22Rv1 (cell line): ENCODE results near the gene RET.

Source experiments
- H3K27ac ChIP-seq: fragments of 450-650 bp; 2 replicates; pipeline ENCODE4 v1.5.1; 2017
- CTCF ChIP-seq: fragments of 450-650 bp; IDR thresholded peaks from 2 replicates; pipeline ENCODE4 v1.5.1; 2017; ENCODE audit warnings: mild to moderate bottlenecking
- ZFX ChIP-seq: fragments of 450-650 bp; IDR thresholded peaks from 2 replicates; pipeline ENCODE4 v1.6.1; 2017; ENCODE audit warnings: antibody characterized with exemption, borderline replicate concordance

The RET gene

DNA sequence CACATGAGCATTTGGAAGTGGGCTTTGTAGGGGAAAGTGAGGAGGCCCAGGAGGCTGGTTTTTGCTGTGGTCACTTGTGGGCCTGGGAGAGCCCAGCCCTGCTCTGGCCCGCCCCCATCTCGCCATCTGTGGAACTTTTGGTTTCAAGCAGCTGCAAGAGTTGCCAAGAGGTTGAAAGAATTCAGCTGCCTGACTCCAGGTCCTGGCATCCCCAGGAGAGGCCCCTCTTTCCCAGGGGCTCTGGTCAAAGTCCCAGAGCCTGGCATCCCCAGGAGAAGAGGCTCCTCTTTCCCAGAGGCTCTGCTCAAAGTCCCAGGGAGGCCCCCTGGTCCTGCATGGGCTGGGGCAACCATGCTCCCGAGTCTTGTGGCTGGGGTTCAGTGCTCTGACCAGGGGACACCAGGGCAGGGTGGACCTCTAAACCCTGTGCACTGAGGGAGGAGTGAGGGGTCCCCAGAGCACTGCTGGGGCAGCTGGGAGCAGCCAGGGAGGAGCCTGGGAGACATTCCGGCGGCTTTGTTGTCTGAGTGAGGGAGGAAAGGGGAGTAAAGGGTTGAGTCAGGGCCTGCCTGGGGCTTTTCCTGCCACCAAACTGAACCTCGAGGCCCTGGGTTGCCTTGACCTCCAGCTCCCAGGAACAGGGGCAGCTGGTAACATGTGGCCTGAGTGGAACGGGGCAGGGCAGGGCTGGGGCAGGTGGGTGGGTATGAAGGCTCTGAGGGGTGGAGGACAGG lies 33.6 kb downstream of the RET start:
- TF ChIP-seq CTCF (no peak), ZFX (no peak)
- no peak overlapping the region for H3K27ac ChIP-seq

DNA sequence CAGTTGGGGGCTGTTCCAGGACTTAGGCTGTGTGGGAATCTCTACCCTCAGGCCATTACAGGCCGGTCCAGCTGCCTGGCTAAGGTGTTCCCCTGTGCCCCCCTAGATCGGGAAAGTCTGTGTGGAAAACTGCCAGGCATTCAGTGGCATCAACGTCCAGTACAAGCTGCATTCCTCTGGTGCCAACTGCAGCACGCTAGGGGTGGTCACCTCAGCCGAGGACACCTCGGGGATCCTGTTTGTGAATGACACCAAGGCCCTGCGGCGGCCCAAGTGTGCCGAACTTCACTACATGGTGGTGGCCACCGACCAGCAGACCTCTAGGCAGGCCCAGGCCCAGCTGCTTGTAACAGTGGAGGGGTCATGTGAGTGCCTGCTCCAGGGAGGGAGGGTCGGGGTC lies 34.2 kb downstream of the RET start:
- no peak for TF ChIP-seq ZFX
- H3K27ac ChIP-seq, result no peak overlapping the region

- no peak overlapping the region for H3K27ac ChIP-seq
- TF ChIP-seq ZFX (no peak), CTCF (no peak)
Observed at GRCh38 chr10:43111921-43112607, 35.2 kb downstream of the RET start.

DNA sequence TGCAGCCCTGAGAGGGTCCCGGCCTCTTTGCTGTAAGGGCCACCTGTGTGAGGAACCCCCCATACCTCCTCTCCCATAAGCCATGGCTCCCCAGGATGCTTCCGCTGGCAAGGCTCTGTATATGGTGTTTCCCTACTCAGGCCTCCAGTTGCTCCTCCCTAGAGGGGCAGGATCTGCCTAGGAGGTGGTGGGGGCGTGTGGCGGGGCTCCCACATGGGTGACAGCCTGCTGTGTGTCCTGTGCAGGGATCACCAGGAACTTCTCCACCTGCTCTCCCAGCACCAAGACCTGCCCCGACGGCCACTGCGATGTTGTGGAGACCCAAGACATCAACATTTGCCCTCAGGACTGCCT lies 35.7 kb downstream of the RET start:
- no peak for TF ChIP-seq CTCF
- H3K27ac ChIP-seq, result no peak overlapping the region

DNA sequence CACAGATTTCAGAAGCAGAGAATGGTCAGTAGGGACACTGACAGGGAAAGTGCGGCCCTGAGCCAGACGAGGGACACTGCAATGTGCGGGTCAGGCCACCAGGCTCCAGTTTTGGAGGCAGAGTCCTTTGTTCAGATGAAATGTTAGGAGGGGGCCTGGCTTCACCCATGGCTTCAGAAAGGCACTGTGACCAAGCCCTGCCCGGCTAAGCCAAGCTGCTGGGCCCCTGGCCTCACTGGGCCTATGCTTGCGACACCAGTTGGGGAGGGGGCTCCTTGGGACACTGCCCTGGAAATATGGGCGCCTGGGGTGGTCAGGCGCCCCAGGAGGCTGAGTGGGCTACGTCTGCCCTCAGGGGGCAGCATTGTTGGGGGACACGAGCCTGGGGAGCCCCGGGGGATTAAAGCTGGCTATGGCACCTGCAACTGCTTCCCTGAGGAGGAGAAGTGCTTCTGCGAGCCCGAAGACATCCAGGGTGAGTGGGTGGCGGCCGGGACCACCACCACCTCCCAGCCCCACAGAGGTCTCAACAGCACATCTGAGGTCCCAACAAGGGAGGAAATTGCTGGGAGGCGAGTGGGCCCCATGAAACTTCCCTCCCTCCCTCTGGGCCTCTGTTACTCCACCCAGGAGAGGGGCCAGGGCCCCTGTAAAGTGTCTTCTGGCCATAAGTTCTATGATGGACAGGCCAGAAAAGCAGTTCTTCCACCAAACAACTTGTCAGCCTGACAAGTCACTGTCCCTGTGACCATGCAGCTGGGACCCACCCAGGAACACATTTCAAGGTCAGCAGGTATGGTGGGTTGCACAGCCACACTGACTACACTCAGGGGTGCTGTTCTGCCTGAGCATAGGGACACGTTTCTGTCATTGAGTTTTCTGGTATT lies 36.6 kb downstream of the RET start:
- no peak for TF ChIP-seq ZFX
- TF ChIP-seq CTCF, result no peak
- no peak overlapping the region for H3K27ac ChIP-seq

DNA sequence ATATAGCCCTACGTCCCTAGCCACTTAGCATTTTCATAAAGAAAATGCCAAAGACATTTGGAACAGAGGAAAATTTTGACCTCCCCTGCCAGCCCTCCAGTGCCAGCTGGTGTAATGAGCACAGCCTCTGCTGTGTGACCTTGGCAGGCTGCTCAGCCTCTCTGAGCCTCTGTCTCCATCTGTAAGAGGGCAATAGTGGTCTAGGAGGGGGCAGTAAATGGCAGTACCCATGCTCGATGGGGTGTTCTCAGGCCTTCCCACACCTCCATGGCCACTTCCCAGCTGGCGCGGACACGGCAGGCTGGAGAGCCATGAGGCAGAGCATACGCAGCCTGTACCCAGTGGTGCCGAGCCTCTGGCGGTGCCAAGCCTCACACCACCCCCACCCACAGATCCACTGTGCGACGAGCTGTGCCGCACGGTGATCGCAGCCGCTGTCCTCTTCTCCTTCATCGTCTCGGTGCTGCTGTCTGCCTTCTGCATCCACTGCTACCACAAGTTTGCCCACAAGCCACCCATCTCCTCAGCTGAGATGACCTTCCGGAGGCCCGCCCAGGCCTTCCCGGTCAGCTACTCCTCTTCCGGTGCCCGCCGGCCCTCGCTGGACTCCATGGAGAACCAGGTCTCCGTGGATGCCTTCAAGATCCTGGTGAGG lies 37.3 kb downstream of the RET start:
- TF ChIP-seq ZFX (no peak), CTCF (no peak)
- no peak overlapping the region for H3K27ac ChIP-seq

DNA sequence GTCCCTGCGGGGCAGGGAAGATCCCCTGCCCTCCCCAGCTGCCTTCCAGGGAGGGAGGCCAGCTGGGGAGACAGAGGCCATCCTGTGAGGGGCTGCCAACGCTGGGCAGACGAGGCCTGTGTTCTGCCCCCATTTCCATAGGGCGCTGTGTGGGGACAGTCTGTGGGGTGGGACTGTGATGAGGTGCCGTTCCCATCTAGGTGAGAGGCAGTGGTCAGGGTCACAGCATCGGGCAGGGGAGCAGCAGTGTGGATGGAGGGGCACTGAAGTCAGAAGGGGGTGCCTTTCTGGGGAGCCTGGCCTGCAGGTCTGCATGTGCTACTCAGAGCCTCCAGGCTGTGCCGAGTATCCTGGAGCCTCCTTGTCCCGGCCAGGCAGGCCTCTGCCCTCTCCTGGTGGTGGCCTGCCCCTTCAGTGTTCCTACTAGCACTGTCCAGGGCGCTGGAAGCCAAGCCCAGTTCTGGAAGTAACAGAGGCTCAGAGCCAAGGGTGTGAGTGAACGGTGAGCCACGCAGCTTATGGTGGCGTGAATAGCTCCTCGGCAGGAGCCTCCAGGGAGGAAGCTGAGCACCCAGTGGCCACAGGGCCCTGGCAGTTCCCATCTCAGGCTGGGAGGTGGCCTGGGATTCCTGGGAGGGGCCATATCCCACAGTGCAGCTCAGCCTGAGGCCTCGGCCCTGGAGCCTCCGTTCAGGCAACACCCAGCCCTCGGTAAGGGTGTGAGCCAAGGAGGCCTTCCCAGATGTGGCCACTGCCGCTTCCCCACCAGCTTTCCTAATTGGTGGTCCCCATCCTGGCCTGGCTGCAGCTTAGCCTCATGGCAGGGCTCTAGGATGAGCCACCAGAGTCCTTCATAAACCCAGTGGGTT lies 38.1 kb downstream of the RET start:
- H3K27ac ChIP-seq, result no peak overlapping the region
- TF ChIP-seq CTCF, result no peak
- no peak for TF ChIP-seq ZFX
